Neural cell (in vitro differentiated cells): ENCODE measurements around the gene TTC13. TPM values are rescaled to one million over a fixed set of nuclear protein-coding genes. Genes with fewer than 3 reads are reported as not detected.

Experiments used
- H2AFZ ChIP-seq: fragments of 200-600, 300-800 bp; sonication (generic), shearing (Covaris generic); 2 replicates; pipeline ENCODE4 v1.6.0; 2014; ENCODE audit warnings: low read depth, mild to moderate bottlenecking, antibody characterized with exemption, low read length, moderate library complexity
- H3F3A ChIP-seq: fragments of 200-600 bp; shearing (Covaris generic); 2 replicates; pipeline ENCODE4 v1.6.1; 2016; ENCODE audit warnings: mild to moderate bottlenecking, moderate library complexity, mixed read lengths, antibody characterized with exemption, low read length; ENCODE audit not compliant: insufficient read depth, poor library complexity, severe bottlenecking
- H3K27ac ChIP-seq: fragments of 200-600, 300-800 bp; sonication (generic), shearing (Covaris generic); 2 replicates; pipeline ENCODE4 v1.5.1; 2014; ENCODE audit warnings: mild to moderate bottlenecking, low read length, moderate library complexity
- H3K27me3 ChIP-seq: fragments of 300-800, 200-600 bp; sonication (generic), shearing (Covaris generic); 2 replicates; pipeline ENCODE4 v1.6.0; 2014; ENCODE audit warnings: mild to moderate bottlenecking, low read depth, low read length, moderate library complexity; ENCODE audit not compliant: insufficient read depth
- H3K36me3 ChIP-seq: fragments of 300-800, 200-600 bp; sonication (generic), shearing (Covaris generic); 2 replicates; pipeline ENCODE4 v1.5.1; 2014; ENCODE audit warnings: mild to moderate bottlenecking, antibody characterized with exemption, low read length, moderate library complexity; ENCODE audit not compliant: insufficient read depth
- H3K4me2 ChIP-seq: fragments of 300-800, 200-600 bp; sonication (generic), shearing (Covaris generic); 2 replicates; pipeline ENCODE4 v1.6.0; 2014; ENCODE audit warnings: mild to moderate bottlenecking, low read length
- H3K4me3 ChIP-seq: fragments of 300-800, 200-600 bp; sonication (generic), shearing (Covaris generic); 2 replicates; pipeline ENCODE4 v1.5.1; 2014; ENCODE audit warnings: mild to moderate bottlenecking, low read length, moderate library complexity
- H3K79me2 ChIP-seq: fragments of 200-600 bp; shearing (Covaris generic); replicated peaks from 2 replicates; pipeline ENCODE4 v1.6.0; 2014; ENCODE audit warnings: mild to moderate bottlenecking, low read length, moderate library complexity; ENCODE audit not compliant: insufficient read depth
- H3K9ac ChIP-seq: fragments of 300-800, 200-600 bp; sonication (generic), shearing (Covaris generic); 2 replicates; pipeline ENCODE4 v1.6.1; 2016; ENCODE audit warnings: mild to moderate bottlenecking, low read length, mixed read lengths
- H3K9me2 ChIP-seq: fragments of 200-600 bp; shearing (Covaris generic); 2 replicates; pipeline ENCODE4 v1.6.1; 2016; ENCODE audit warnings: mild to moderate bottlenecking, low read length, mixed read lengths; ENCODE audit not compliant: insufficient read depth
- H3K9me3 ChIP-seq: fragments of 200-600, 300-800 bp; sonication (generic), shearing (Covaris generic); 2 replicates; pipeline ENCODE4 v1.6.1; 2016; ENCODE audit warnings: mild to moderate bottlenecking, mixed run types, low read length, moderate library complexity, mixed read lengths
- H4K20me1 ChIP-seq: fragments of 200-600 bp; shearing (Covaris generic); 2 replicates; pipeline ENCODE4 v1.6.1; 2016; ENCODE audit warnings: mild to moderate bottlenecking, mixed run types; ENCODE audit not compliant: insufficient read depth
- EP300 ChIP-seq: fragments of 450-650 bp; conservative IDR thresholded peaks from 2 replicates; pipeline ENCODE4 v1.6.1; 2014; ENCODE audit warnings: antibody characterized with exemption, mild to moderate bottlenecking, moderate library complexity; ENCODE audit not compliant: poor library complexity, severe bottlenecking
- EZH2 ChIP-seq: fragments of 200-600, 300-800 bp; shearing (Covaris generic), sonication (generic); IDR thresholded peaks from 2 replicates; pipeline ENCODE4 v1.6.1; 2014; ENCODE audit warnings: antibody characterized with exemption, low read length, borderline replicate concordance, mild to moderate bottlenecking; ENCODE audit not compliant: insufficient read depth, poor library complexity, severe bottlenecking
- MXI1 ChIP-seq: fragments of 450-650 bp; conservative IDR thresholded peaks from 2 replicates; pipeline ENCODE4 v1.6.1; 2014; ENCODE audit warnings: antibody characterized with exemption, mild to moderate bottlenecking; ENCODE audit not compliant: poor library complexity, severe bottlenecking
- POLR2AphosphoS5 ChIP-seq: IDR thresholded peaks from 2 replicates; pipeline ENCODE4 v1.6.1; 2012
- RAD21 ChIP-seq: fragments of 450-650 bp; conservative IDR thresholded peaks from 2 replicates; pipeline ENCODE4 v1.6.1; 2014; ENCODE audit warnings: antibody characterized with exemption, mild to moderate bottlenecking, moderate library complexity
- SMC3 ChIP-seq: fragments of 450-650 bp; conservative IDR thresholded peaks from 2 replicates; pipeline ENCODE4 v1.6.1; 2014; ENCODE audit warnings: antibody characterized with exemption, mild to moderate bottlenecking, moderate library complexity; ENCODE audit not compliant: poor library complexity
- TAF1 ChIP-seq: IDR thresholded peaks from 2 replicates; pipeline ENCODE4 v1.6.1; 2012; ENCODE audit warnings: low read depth
- polyA plus RNA-seq: library from polyadenylated mRNA; depleted of rRNA; stranded (reverse); fragments of >200 nt; gene quantifications from 2 replicates; pipeline ENCODE4 v1.2.3, GENCODE V29; 2014
- TF ChIP-seq, protein P1 (sequence below): fragments of 450-650 bp; IDR thresholded peaks from 2 replicates; pipeline ENCODE4 v1.5.1; 2014; ENCODE audit warnings: antibody characterized with exemption, mild to moderate bottlenecking, moderate library complexity; ENCODE audit not compliant: poor library complexity, severe bottlenecking
- TF ChIP-seq, protein P2 (sequence below): IDR thresholded peaks from 2 replicates; pipeline ENCODE4 v1.6.1; 2012; ENCODE audit warnings: borderline replicate concordance

TTC13 gene
- polyA plus RNA-seq, 1 donor from 2014 or later: 33.8 TPM

DNA sequence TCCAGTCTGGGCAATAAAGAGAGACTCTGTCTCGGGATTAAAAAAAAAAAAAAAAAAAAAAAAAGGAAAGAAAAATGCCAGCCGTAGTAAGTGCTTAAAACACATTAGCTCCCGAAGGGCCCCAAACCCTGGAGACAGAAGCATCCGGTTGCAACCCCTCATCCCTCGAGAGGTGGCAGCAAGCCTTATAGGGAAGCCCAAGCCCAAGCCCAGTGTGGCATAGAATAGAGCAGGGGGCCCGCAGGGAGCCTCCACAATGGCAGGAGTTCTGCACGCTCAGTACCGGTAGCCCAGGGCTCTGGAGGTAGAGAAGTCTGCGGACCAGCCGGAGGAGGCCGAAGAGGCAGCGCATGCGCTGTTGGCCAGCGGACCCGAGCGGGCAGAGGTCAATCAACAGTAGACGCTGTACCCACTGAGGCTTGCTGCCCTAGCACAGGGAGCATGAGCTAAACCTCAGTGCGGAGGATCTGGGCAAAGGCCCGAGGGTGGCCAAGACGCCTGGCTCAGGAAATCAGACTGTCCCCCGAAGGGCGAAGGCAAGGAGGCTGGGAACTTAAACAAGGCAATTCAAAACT is 76.2 kb downstream of the TTC13 start:
- no peaks in the 10 kb centered on the region for H3F3A ChIP-seq
- H2AFZ ChIP-seq: no peak overlapping the region
- no peaks in the 10 kb centered on the region for H3K79me2 ChIP-seq
- H3K36me3 ChIP-seq: no peaks in the 10 kb centered on the region
- no peaks in the 10 kb centered on the region for H3K9me3 ChIP-seq
- no peak overlapping the region for H3K4me2 ChIP-seq
- no peaks in the 10 kb centered on the region for H4K20me1 ChIP-seq
- no peak for TF ChIP-seq SMC3
- TF ChIP-seq TAF1: no peak
- no peak for TF ChIP-seq MXI1
- TF ChIP-seq EZH2: no peak
- TF ChIP-seq, protein P1, sequence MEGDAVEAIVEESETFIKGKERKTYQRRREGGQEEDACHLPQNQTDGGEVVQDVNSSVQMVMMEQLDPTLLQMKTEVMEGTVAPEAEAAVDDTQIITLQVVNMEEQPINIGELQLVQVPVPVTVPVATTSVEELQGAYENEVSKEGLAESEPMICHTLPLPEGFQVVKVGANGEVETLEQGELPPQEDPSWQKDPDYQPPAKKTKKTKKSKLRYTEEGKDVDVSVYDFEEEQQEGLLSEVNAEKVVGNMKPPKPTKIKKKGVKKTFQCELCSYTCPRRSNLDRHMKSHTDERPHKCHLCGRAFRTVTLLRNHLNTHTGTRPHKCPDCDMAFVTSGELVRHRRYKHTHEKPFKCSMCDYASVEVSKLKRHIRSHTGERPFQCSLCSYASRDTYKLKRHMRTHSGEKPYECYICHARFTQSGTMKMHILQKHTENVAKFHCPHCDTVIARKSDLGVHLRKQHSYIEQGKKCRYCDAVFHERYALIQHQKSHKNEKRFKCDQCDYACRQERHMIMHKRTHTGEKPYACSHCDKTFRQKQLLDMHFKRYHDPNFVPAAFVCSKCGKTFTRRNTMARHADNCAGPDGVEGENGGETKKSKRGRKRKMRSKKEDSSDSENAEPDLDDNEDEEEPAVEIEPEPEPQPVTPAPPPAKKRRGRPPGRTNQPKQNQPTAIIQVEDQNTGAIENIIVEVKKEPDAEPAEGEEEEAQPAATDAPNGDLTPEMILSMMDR: no peak
- TF ChIP-seq EP300: no peak
- no peak for TF ChIP-seq RAD21
- TF ChIP-seq POLR2AphosphoS5: no peak
- H3K27me3 ChIP-seq: no peaks in the 10 kb centered on the region
- H3K9me2 ChIP-seq: no peaks in the 10 kb centered on the region
- H3K9ac ChIP-seq: no peak overlapping the region
- no peak overlapping the region for H3K4me3 ChIP-seq
- H3K27ac ChIP-seq: no peak overlapping the region

DNA sequence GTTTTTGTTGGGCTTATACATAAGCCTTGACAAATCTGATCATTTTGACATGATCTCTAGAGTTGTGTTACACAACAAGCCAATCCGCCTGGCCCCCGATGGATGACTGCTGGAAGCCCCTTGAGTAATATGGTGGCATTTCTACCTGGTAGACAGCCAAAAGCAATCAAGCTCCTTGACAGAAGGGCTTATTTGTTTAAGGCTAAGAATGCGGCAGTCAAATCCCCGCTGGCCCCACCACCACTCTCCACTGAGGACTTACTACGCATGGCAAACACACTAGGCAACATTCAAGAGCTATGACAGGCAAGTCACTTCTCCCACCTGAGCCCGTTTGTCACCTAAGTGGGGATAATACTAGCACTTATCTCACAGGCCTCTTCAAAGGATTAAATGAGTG is 77.0 kb downstream of the TTC13 start:
- no peak overlapping the region for H3K9ac ChIP-seq
- H3K27me3 ChIP-seq: no peaks in the 10 kb centered on the region
- H2AFZ ChIP-seq: no peak overlapping the region
- TF ChIP-seq EZH2: no peak
- TF ChIP-seq SMC3: no peak
- no peak for TF ChIP-seq POLR2AphosphoS5
- TF ChIP-seq TAF1: no peak
- no peak for TF ChIP-seq RAD21
- TF ChIP-seq, protein P1: no peak
- no peak for TF ChIP-seq EP300
- no peak for TF ChIP-seq MXI1
- TF ChIP-seq, protein P2, sequence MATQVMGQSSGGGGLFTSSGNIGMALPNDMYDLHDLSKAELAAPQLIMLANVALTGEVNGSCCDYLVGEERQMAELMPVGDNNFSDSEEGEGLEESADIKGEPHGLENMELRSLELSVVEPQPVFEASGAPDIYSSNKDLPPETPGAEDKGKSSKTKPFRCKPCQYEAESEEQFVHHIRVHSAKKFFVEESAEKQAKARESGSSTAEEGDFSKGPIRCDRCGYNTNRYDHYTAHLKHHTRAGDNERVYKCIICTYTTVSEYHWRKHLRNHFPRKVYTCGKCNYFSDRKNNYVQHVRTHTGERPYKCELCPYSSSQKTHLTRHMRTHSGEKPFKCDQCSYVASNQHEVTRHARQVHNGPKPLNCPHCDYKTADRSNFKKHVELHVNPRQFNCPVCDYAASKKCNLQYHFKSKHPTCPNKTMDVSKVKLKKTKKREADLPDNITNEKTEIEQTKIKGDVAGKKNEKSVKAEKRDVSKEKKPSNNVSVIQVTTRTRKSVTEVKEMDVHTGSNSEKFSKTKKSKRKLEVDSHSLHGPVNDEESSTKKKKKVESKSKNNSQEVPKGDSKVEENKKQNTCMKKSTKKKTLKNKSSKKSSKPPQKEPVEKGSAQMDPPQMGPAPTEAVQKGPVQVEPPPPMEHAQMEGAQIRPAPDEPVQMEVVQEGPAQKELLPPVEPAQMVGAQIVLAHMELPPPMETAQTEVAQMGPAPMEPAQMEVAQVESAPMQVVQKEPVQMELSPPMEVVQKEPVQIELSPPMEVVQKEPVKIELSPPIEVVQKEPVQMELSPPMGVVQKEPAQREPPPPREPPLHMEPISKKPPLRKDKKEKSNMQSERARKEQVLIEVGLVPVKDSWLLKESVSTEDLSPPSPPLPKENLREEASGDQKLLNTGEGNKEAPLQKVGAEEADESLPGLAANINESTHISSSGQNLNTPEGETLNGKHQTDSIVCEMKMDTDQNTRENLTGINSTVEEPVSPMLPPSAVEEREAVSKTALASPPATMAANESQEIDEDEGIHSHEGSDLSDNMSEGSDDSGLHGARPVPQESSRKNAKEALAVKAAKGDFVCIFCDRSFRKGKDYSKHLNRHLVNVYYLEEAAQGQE: no peak
- H4K20me1 ChIP-seq: no peaks in the 10 kb centered on the region
- H3K9me3 ChIP-seq: no peaks in the 10 kb centered on the region
- no peak overlapping the region for H3K27ac ChIP-seq
- H3F3A ChIP-seq: no peaks in the 10 kb centered on the region
- H3K79me2 ChIP-seq: no peaks in the 10 kb centered on the region
- no peaks in the 10 kb centered on the region for H3K9me2 ChIP-seq
- H3K4me3 ChIP-seq: no peak overlapping the region
- H3K36me3 ChIP-seq: no peaks in the 10 kb centered on the region
- H3K4me2 ChIP-seq: no peak overlapping the region
